GM10248 (cell line): ENCODE measurements around the gene HMMR.
"Not testable (repeated sequence)": the region's sequence is repeated elsewhere in the genome, so short reads cannot be mapped to it uniquely, and the experiment has no call there.

Experiments
- CTCF ChIA-PET: fragments of 300-600 bp; sonication (Branson Sonifier 250); formaldehyde crosslinking; extraction: SDS; loops from one replicate; lab custom pipeline; 2021; ENCODE audit warnings: antibody characterized with exemption; lab: Yijun Ruan, JAX
- POLR2A ChIA-PET: fragments of 350-650 bp; sonication (Branson Sonifier 250); formaldehyde crosslinking; extraction: SDS; loops from one replicate; lab custom pipeline; 2020; ENCODE audit warnings: antibody characterized with exemption; lab: Yijun Ruan, JAX
- DNase-seq: peaks from one replicate; pipeline ENCODE4 v3.0.0; 2012; ENCODE audit errors: extremely low spot score
- TF ChIP-seq, protein P1 (sequence below): IDR thresholded peaks from 2 replicates; pipeline ENCODE4 v1.5.1; 2012; ENCODE audit warnings: mild to moderate bottlenecking, low read depth; ENCODE audit errors: extremely low read depth, missing control alignments, control extremely low read depth

HMMR gene

DNA sequence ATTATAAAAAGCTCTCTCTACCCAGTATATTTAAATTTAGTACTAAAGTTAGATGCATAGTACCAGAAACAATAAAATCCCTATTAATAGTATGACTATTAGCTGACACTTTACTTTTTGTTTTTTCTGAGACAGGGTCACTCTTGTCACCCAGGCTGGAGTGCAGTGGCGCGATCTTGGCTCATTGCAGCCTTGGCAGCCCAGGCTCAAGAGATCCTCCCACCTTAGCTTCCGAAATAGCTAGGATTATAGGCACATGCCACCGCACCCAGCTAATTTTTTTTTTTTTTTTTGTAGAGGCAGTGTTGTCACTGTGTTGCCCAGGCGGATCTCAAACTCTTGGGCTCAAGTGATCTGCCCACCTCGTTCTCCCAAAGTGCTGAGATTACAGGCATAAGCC, 15.1 kb upstream of the HMMR start:
- no peak for DNase-seq
- ChIA-PET CTCF (interaction anchor here (1.2 kb wide), 1 partner anchor 14 kb away, joined by 6 read pairs; the partner anchor contains the start of gene NUDCD2), POLR2A (no interaction called here)
- TF ChIP-seq, protein P1, sequence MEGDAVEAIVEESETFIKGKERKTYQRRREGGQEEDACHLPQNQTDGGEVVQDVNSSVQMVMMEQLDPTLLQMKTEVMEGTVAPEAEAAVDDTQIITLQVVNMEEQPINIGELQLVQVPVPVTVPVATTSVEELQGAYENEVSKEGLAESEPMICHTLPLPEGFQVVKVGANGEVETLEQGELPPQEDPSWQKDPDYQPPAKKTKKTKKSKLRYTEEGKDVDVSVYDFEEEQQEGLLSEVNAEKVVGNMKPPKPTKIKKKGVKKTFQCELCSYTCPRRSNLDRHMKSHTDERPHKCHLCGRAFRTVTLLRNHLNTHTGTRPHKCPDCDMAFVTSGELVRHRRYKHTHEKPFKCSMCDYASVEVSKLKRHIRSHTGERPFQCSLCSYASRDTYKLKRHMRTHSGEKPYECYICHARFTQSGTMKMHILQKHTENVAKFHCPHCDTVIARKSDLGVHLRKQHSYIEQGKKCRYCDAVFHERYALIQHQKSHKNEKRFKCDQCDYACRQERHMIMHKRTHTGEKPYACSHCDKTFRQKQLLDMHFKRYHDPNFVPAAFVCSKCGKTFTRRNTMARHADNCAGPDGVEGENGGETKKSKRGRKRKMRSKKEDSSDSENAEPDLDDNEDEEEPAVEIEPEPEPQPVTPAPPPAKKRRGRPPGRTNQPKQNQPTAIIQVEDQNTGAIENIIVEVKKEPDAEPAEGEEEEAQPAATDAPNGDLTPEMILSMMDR = no peak

DNA sequence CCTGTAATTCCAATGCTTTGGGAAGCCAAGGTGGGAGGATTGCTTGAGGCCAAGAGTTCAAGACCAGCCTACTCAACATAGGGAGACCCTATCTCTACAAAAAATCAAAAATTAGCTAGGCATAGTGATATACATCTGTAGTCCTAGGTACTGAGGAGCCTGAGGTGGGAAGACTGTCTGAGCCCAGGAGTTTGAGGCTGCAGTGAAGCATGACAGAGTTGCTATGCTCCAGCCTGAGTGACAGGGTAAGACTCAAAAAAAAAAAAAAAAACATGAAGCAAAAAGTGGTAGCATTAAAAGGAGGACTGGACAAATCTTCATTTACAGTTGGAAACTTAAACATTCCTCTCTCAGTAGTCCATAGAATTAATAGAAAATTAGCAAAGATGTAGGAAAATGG, 13.2 kb upstream of the HMMR start:
- CTCF ChIA-PET = interaction anchor here (1.2 kb wide), 1 partner anchor 12 kb away, joined by 5 read pairs; no protein-coding TSS in a partner anchor
- no peak for DNase-seq
- POLR2A ChIA-PET = no interaction called here
- TF ChIP-seq, protein P1 = no peak

GRCh38 chr5:163447875-163448274, 12.6 kb upstream of the HMMR start:
- ChIA-PET POLR2A (no interaction called here), CTCF (interaction anchor here (1.2 kb wide), 1 partner anchor 11 kb away, joined by 5 read pairs; no protein-coding TSS in a partner anchor)
- TF ChIP-seq, protein P1 = no peak
- DNase-seq = no peak

- DNase-seq = no peak
- ChIA-PET CTCF (interaction anchor here (1.0 to 1.3 kb wide), 3 partner anchors 9 to 13 kb away, joined by 4 to 5 read pairs (median 5); partner anchors contain the start of gene HMMR), POLR2A (interaction anchor here (1.4 to 1.9 kb wide), 2 partner anchors 11 to 13 kb away, joined by 3 to 8 read pairs; no protein-coding TSS in a partner anchor)
- TF ChIP-seq, protein P1 = no peak
Measured at GRCh38 chr5:163448491-163448890, 11.9 kb upstream of the HMMR start.

- TF ChIP-seq, protein P1 = no peak
- POLR2A ChIA-PET = no interaction called here
Measured at GRCh38 chr5:163451489-163451888, 8.9 kb upstream of the HMMR start.

GRCh38 chr5:163453705-163454104, 6.7 kb upstream of the HMMR start:
- DNase-seq = no peak
- POLR2A ChIA-PET = no interaction called here
- CTCF ChIA-PET = interaction anchor here (1.1 to 1.4 kb wide), 3 partner anchors 12 to 16 kb away, joined by 4 to 6 read pairs (median 4); no protein-coding TSS in a partner anchor
- TF ChIP-seq, protein P1 = no peak

More at GRCh38 chr5:163451489-163451888, 8.9 kb upstream of the HMMR start:
- no peak for DNase-seq
- CTCF ChIA-PET = no interaction called here

GRCh38 chr5:163455406-163455805, 5.0 kb upstream of the HMMR start:
- POLR2A ChIA-PET = interaction anchor here (0.6 kb wide), 1 partner anchor 17 kb away, joined by 6 read pairs; no protein-coding TSS in a partner anchor
- DNase-seq = not testable (repeated sequence)
- CTCF ChIA-PET = interaction anchor here (1.0 to 1.6 kb wide), 4 partner anchors 13 to 50 kb away, joined by 3 to 4 read pairs (median 3); partner anchors contain the start of gene MAT2B
